ENCODE data around the gene HGS.

The HGS gene

DNA sequence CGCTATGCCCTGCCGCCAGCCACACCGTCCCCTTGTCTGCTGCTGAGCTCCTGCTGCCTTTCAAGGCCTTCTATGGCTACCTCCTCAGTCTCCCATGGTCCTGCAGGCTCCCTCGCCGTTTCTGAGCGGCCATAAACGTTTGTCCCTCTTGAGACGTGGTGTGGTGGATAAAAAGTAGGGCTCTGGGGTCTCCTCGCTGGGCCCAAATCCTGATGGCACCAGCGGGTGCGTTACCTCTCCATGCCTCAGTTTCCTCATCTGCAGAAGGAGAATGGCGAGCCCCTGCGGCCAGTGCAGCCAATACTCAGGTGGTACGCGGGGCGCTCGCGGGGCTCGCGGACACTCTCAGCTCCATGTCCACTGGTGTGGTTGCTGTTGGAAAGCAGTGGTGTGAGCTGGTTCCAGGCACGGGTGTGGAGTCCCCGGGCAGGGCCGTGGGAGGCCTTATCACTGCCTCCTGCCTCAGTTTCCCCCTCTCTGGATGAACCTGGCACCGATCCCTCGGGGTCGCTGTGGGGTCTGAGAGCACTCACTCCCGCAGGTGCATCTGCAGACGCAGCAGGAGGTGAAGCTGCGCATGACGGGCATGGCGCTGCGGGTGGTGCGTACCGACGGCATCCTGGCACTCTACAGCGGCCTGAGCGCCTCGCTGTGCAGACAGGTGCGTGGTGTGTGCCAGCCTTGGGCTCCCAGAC, 30.7 kb downstream of the HGS start:
- Histone ChIP-seq H3K27me3 (ENCODE audit: insufficient read depth, poor library complexity, severe bottlenecking) (no peaks in the 10 kb centered on the region), H3K4me3 (replicated peaks; ENCODE audit: insufficient read depth, low read length) (no peak overlapping the region; the same call in 1 of the 2 replicates), H3K27ac (replicated peaks) (no peak overlapping the region; the same call in 1 of the 2 replicates)
- TF ChIP-seq, protein P1, sequence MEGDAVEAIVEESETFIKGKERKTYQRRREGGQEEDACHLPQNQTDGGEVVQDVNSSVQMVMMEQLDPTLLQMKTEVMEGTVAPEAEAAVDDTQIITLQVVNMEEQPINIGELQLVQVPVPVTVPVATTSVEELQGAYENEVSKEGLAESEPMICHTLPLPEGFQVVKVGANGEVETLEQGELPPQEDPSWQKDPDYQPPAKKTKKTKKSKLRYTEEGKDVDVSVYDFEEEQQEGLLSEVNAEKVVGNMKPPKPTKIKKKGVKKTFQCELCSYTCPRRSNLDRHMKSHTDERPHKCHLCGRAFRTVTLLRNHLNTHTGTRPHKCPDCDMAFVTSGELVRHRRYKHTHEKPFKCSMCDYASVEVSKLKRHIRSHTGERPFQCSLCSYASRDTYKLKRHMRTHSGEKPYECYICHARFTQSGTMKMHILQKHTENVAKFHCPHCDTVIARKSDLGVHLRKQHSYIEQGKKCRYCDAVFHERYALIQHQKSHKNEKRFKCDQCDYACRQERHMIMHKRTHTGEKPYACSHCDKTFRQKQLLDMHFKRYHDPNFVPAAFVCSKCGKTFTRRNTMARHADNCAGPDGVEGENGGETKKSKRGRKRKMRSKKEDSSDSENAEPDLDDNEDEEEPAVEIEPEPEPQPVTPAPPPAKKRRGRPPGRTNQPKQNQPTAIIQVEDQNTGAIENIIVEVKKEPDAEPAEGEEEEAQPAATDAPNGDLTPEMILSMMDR (IDR thresholded peaks at IDR 0.05; ENCODE audit: insufficient read depth, low read length) = no peak
- TF ChIP-seq, protein P2, sequence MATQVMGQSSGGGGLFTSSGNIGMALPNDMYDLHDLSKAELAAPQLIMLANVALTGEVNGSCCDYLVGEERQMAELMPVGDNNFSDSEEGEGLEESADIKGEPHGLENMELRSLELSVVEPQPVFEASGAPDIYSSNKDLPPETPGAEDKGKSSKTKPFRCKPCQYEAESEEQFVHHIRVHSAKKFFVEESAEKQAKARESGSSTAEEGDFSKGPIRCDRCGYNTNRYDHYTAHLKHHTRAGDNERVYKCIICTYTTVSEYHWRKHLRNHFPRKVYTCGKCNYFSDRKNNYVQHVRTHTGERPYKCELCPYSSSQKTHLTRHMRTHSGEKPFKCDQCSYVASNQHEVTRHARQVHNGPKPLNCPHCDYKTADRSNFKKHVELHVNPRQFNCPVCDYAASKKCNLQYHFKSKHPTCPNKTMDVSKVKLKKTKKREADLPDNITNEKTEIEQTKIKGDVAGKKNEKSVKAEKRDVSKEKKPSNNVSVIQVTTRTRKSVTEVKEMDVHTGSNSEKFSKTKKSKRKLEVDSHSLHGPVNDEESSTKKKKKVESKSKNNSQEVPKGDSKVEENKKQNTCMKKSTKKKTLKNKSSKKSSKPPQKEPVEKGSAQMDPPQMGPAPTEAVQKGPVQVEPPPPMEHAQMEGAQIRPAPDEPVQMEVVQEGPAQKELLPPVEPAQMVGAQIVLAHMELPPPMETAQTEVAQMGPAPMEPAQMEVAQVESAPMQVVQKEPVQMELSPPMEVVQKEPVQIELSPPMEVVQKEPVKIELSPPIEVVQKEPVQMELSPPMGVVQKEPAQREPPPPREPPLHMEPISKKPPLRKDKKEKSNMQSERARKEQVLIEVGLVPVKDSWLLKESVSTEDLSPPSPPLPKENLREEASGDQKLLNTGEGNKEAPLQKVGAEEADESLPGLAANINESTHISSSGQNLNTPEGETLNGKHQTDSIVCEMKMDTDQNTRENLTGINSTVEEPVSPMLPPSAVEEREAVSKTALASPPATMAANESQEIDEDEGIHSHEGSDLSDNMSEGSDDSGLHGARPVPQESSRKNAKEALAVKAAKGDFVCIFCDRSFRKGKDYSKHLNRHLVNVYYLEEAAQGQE (IDR thresholded peaks at IDR 0.05; ENCODE audit: insufficient replicate concordance, low read depth) = no peak
- no peak for DNase-seq (ENCODE audit: low read depth in 1 of 2, low spot score in 1 of 2)

DNA sequence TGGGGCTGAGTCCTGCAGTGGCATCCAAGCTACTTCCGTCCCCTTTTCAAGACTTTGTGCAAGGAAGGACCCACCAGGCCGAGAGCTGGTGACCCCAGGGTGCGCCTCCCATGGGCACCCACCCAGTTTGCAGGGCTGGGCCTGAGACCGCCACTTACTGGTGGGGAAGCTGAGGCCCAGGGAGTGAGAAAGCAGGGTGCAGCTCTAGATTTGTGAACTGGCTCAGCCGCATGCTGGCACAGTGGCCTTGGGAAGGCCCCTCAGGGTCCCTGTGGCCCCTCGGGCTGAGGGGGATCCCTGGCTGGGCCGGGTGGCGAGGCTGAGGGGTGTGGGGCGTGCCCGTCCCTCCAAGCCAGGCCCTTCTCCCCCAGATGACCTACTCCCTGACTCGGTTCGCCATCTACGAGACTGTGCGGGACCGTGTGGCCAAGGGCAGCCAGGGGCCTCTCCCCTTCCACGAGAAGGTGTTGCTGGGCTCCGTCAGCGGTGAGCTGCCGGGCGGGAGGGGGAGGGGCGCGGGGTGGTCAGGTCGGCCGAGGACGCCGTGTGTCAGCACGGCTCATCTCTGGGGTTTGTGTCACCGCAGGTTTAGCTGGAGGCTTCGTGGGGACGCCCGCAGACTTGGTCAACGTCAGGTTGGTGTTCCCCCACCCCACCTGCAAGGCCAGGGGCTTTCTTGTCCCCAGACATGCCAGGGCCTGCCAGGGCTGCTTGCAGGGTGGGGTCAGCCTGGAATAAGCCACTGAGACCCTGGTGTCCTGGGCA, 31.5 kb downstream of the HGS start:
- DNase-seq (ENCODE audit: low read depth in 1 of 2, low spot score in 1 of 2) = no peak
- Histone ChIP-seq H3K27me3 (ENCODE audit: insufficient read depth, poor library complexity, severe bottlenecking) (no peaks in the 10 kb centered on the region), H3K27ac (replicated peaks) (no peak overlapping the region), H3K4me3 (replicated peaks; ENCODE audit: insufficient read depth, low read length) (no peak overlapping the region)
- TF ChIP-seq, protein P2 (IDR thresholded peaks at IDR 0.05; ENCODE audit: insufficient replicate concordance, low read depth) = no peak

DNA sequence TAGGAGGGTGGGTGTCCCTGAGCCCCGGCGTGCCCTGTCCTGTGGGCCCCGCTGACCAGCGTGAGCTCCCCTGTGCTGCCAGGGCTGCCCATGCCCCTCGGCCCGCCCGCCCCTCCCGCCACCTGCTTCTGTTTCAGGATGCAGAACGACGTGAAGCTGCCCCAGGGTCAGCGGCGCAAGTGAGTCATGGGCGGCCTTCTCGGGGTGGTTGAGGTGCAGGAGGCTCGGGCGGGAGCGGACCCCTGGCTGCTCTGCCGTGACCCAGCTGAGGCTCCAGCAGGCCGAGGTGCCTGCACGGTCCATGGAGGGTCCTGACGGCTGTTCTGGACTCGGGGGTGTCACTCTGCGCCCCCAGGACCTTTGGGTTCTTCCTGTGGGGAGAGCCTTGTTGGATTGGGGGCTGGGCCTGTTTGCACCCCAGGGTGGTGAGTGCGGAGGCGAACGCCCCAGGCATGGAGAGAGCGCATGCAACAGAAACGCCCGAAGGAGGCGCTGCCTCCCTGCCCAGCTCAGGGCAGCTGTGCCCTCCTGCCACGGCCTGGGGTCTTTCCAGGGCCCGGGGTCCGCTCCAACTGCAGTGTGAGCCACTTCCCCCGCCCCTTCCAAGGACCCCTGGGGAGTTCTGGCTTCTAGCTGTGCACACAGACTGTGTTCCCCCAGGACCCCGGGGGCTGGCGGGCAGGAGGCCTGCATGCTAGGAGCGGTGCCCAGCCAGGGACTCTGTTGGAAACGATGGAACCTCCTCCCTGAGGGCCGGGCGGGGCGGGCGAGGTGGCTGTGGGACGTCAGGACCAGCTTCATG, 32.3 kb downstream of the HGS start:
- Histone ChIP-seq H3K27ac (replicated peaks) (no peak overlapping the region), H3K4me3 (replicated peaks; ENCODE audit: insufficient read depth, low read length) (no peak overlapping the region), H3K27me3 (ENCODE audit: insufficient read depth, poor library complexity, severe bottlenecking) (no peaks in the 10 kb centered on the region)
- no peak for TF ChIP-seq GABPA (IDR thresholded peaks at IDR 0.05; ENCODE audit: low read depth)
- TF ChIP-seq, protein P2 (IDR thresholded peaks at IDR 0.05; ENCODE audit: insufficient replicate concordance, low read depth) = no peak
- no peak for TF ChIP-seq SPI1 (IDR thresholded peaks at IDR 0.05; ENCODE audit: borderline replicate concordance, low read depth)
- TF ChIP-seq, protein P1 (IDR thresholded peaks at IDR 0.05; ENCODE audit: insufficient read depth, low read length) = no peak
- TF ChIP-seq POLR2AphosphoS5 (IDR thresholded peaks at IDR 0.05; ENCODE audit: low read depth) = no peak
- no peak for DNase-seq (ENCODE audit: low read depth in 1 of 2, low spot score in 1 of 2)
